Activated CD8-positive, alpha-beta T cell treated with anti-CD3 and anti-CD28 coated beads, Interleukin-2, amount 10 ng/mL, durations not matched to agents 7 days and 5 days (primary cell): ENCODE data around the gene DDX10. TPM values are rescaled to one million over a fixed set of nuclear protein-coding genes. Genes with fewer than 3 reads are reported as not detected.

Experiments used
- ATAC-seq: fragments of 150-1000 bp; cut with Tn5 transposase; one replicate; pipeline ENCODE4 v1.10.0; 2021; ENCODE audit warnings: moderate library complexity
- CTCF ChIA-PET: fragments of 350-600 bp; sonication (Branson Sonifier 250); formaldehyde crosslinking; loops from one replicate; lab custom pipeline; 2021; ENCODE audit warnings: antibody characterized with exemption; lab: Charles Lee
- POLR2A ChIA-PET: fragments of 350-600 bp; sonication (Branson Sonifier 250); formaldehyde crosslinking; loops from one replicate; lab custom pipeline; 2021; ENCODE audit warnings: antibody characterized with exemption; lab: Charles Lee
- DNase-seq: peaks from one replicate; pipeline ENCODE4 v3.0.0-alpha.2; 2020
- H3K27ac Mint-ChIP-seq: one replicate; pipeline ENCODE4 v1.8.0; 2021; ENCODE audit warnings: mild to moderate bottlenecking, mixed read lengths
- H3K27me3 Mint-ChIP-seq: one replicate; pipeline ENCODE4 v1.8.0; 2021; ENCODE audit warnings: low read depth, mixed read lengths
- H3K36me3 Mint-ChIP-seq: one replicate; pipeline ENCODE4 v1.8.0; 2021; ENCODE audit warnings: low read depth, mixed read lengths
- H3K4me1 Mint-ChIP-seq: one replicate; pipeline ENCODE4 v1.8.0; 2021; ENCODE audit warnings: low read depth, mixed read lengths
- H3K4me3 Mint-ChIP-seq: one replicate; pipeline ENCODE4 v1.8.0; 2021; ENCODE audit warnings: mild to moderate bottlenecking, mixed read lengths
- H3K9me3 Mint-ChIP-seq: one replicate; pipeline ENCODE4 v1.8.0; 2022; ENCODE audit warnings: mixed read lengths; ENCODE audit not compliant: insufficient read depth
- total RNA-seq, 2 experiments: library from RNA; stranded (reverse); gene quantifications; one replicate each; pipeline ENCODE4 v1.2.3, GENCODE V29; 2021

The DDX10 gene
- total RNA-seq, 2 experiments from 2014 or later, result 26.3 to 31.6 TPM

DNA sequence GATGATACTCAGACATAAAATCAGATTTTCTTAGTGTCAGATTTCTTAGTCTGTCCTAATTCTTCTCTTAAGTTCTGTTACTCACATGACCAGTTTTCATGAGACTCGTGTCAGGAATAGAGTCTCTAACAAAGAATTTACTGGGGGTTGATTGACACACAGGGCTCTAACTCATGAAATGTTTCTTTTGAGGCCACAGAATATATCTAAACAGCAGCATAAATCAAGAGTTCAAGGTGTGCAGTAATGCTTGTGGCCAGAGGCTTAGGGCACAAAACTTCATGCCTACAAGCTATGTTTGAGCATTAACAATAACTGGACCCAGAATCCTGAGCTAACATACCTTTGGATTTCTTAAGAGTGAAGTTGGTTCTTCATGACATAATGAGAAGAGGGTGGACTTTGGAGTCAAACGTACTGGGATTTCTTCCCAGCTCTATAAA is 237.2 kb downstream of the DDX10 start:
- ChIA-PET CTCF (interaction anchor here (1.3 kb wide), 1 partner anchor 25 kb away, joined by 3 read pairs; no protein-coding TSS in a partner anchor), POLR2A (no interaction called here)
- DNase-seq, result no peak
- H3K36me3 Mint-ChIP-seq, result peaks cover 19% of the 10 kb centered on the region
- no peak overlapping the region for H3K4me3 Mint-ChIP-seq
- H3K27ac Mint-ChIP-seq, result no peak overlapping the region
- H3K27me3 Mint-ChIP-seq, result no peaks in the 10 kb centered on the region
- peaks cover 12% of the 10 kb centered on the region for H3K9me3 Mint-ChIP-seq
- H3K4me1 Mint-ChIP-seq, result no peaks in the 10 kb centered on the region
- no peak for ATAC-seq

- DNase-seq (no peak), ATAC-seq (no peak)
- Mint-ChIP-seq H3K9me3 (no peaks in the 10 kb centered on the region), H3K4me1 (no peaks in the 10 kb centered on the region), H3K27me3 (no peaks in the 10 kb centered on the region), H3K36me3 (peaks cover 4% of the 10 kb centered on the region), H3K4me3 (no peak overlapping the region), H3K27ac (no peak overlapping the region)
- ChIA-PET CTCF (no interaction called here), POLR2A (no interaction called here)
Observed at GRCh38 chr11:108904480-108904879, 239.6 kb downstream of the DDX10 start.

DNA sequence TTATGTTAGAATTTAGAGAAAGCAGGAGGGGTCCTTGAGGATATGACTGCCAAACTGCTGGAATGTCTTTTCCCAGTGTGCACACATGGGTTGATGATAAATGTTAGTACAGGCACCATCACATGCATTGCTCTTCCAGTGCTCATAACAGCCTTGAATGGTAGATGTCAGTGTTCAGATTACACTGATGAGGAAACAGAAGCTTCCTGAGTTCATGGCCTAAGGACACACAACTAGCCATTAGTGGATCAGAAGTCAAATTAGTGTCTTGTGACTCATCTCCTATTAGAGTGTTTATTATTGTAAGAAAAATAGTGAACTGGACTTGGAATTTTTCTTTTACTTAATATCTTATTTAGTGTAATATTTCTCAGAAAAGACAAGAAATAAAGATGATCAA is 241.5 kb downstream of the DDX10 start:
- Mint-ChIP-seq H3K4me1 (no peaks in the 10 kb centered on the region), H3K27ac (no peak overlapping the region)
- POLR2A ChIA-PET, result no interaction called here

DNA sequence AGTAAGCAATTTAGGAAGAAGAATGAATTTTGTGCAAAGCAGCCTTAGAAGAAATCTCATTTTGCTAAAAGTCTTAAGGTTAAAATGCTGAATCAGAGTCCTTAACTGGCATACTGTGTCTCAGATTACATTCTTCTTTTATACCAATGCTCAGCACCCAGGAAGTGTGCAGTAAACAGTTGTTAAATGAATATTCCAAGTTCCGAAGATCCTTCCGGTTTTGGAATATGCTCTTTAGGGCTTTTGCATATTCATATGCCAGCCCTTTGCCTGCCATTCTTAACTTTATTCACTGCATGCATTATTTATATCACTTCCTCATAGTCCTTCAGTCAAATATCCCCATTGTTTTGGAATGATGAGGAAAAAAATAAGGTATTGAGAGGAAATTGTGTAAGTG is 242.0 kb downstream of the DDX10 start:
- Mint-ChIP-seq H3K27me3 (no peaks in the 10 kb centered on the region), H3K9me3 (no peaks in the 10 kb centered on the region), H3K27ac (no peak overlapping the region), H3K4me1 (no peaks in the 10 kb centered on the region), H3K4me3 (no peak overlapping the region), H3K36me3 (peaks cover 4% of the 10 kb centered on the region)
- no peak for DNase-seq
- ChIA-PET POLR2A (no interaction called here), CTCF (no interaction called here)
- no peak for ATAC-seq

More for the DNA sequence above, 241.5 kb downstream of the DDX10 start:
- DNase-seq (no peak), ATAC-seq (no peak)
- H3K4me3 Mint-ChIP-seq, result no peak overlapping the region
- H3K27me3 Mint-ChIP-seq, result no peaks in the 10 kb centered on the region
- CTCF ChIA-PET, result no interaction called here
- H3K9me3 Mint-ChIP-seq, result no peaks in the 10 kb centered on the region
- H3K36me3 Mint-ChIP-seq, result peaks cover 4% of the 10 kb centered on the region

GRCh38 chr11:108909041-108909440 is 244.2 kb downstream of the DDX10 start:
- ChIA-PET POLR2A (no interaction called here), CTCF (no interaction called here)
- DNase-seq, result no peak
- Mint-ChIP-seq H3K36me3 (peaks cover 4% of the 10 kb centered on the region), H3K4me1 (no peaks in the 10 kb centered on the region), H3K9me3 (no peaks in the 10 kb centered on the region), H3K27me3 (no peaks in the 10 kb centered on the region), H3K27ac (no peak overlapping the region), H3K4me3 (no peak overlapping the region)
- no peak for ATAC-seq

- H3K27ac Mint-ChIP-seq, result no peak overlapping the region
- H3K4me3 Mint-ChIP-seq, result no peak overlapping the region
- DNase-seq (no peak), ATAC-seq (no peak)
- ChIA-PET CTCF (no interaction called here), POLR2A (no interaction called here)
- H3K36me3 Mint-ChIP-seq, result peaks cover 4% of the 10 kb centered on the region
- no peaks in the 10 kb centered on the region for H3K9me3 Mint-ChIP-seq
- H3K4me1 Mint-ChIP-seq, result no peaks in the 10 kb centered on the region
- no peaks in the 10 kb centered on the region for H3K27me3 Mint-ChIP-seq
Observed at GRCh38 chr11:108909921-108910320, 245.1 kb downstream of the DDX10 start.

GRCh38 chr11:108912581-108912980 is 247.7 kb downstream of the DDX10 start:
- Mint-ChIP-seq H3K27ac (no peak overlapping the region), H3K4me1 (no peaks in the 10 kb centered on the region)
- ATAC-seq, result no peak

GRCh38 chr11:108913204-108913603 is 248.3 kb downstream of the DDX10 start:
- Mint-ChIP-seq H3K27ac (no peak overlapping the region), H3K4me1 (no peaks in the 10 kb centered on the region), H3K36me3 (peaks cover 6% of the 10 kb centered on the region), H3K27me3 (no peaks in the 10 kb centered on the region), H3K9me3 (no peaks in the 10 kb centered on the region), H3K4me3 (no peak overlapping the region)
- DNase-seq (no peak), ATAC-seq (no peak)
- ChIA-PET CTCF (no interaction called here), POLR2A (no interaction called here)

More at GRCh38 chr11:108912581-108912980, 247.7 kb downstream of the DDX10 start:
- no peaks in the 10 kb centered on the region for H3K9me3 Mint-ChIP-seq
- ChIA-PET CTCF (no interaction called here), POLR2A (no interaction called here)
- no peak for DNase-seq
- H3K27me3 Mint-ChIP-seq, result no peaks in the 10 kb centered on the region
- peaks cover 2% of the 10 kb centered on the region for H3K36me3 Mint-ChIP-seq
- no peak overlapping the region for H3K4me3 Mint-ChIP-seq

DNA sequence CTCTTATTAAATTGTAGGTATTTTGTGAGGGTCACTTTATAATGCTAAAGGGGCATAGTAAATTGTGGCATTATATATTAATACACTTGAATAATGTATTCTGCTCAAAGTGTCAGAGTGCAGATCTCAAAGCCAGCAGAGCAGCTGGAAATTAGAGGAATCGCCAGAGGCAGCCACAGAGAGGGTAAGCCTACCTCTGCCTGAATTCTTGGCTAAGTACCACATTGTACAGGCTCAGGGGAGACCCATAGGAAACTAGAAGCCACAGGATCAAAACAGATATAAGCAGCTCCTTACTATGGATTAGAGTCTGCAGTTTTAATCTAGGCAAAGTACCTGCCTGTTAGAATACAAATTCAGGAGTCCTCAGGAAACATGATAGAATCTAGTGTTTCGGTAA is 249.3 kb downstream of the DDX10 start:
- ChIA-PET POLR2A (no interaction called here), CTCF (no interaction called here)
- H3K9me3 Mint-ChIP-seq, result no peaks in the 10 kb centered on the region
- DNase-seq (no peak), ATAC-seq (no peak)
- H3K4me3 Mint-ChIP-seq, result no peak overlapping the region
- no peaks in the 10 kb centered on the region for H3K27me3 Mint-ChIP-seq
- H3K36me3 Mint-ChIP-seq, result peaks cover 8% of the 10 kb centered on the region
- no peak overlapping the region for H3K27ac Mint-ChIP-seq
- H3K4me1 Mint-ChIP-seq, result no peaks in the 10 kb centered on the region

GRCh38 chr11:108914981-108915380 is 250.1 kb downstream of the DDX10 start:
- CTCF ChIA-PET, result interaction anchor here (1.2 kb wide), 1 partner anchor 12 kb away, joined by 3 read pairs; no protein-coding TSS in a partner anchor
- Mint-ChIP-seq H3K27ac (no peak overlapping the region), H3K27me3 (no peaks in the 10 kb centered on the region), H3K4me3 (no peak overlapping the region), H3K4me1 (no peaks in the 10 kb centered on the region), H3K9me3 (no peaks in the 10 kb centered on the region), H3K36me3 (peaks cover 8% of the 10 kb centered on the region)
- DNase-seq, result no peak
- POLR2A ChIA-PET, result no interaction called here
- no peak for ATAC-seq

GRCh38 chr11:108915666-108916065 is 250.8 kb downstream of the DDX10 start:
- POLR2A ChIA-PET, result no interaction called here
- DNase-seq (no peak), ATAC-seq (no peak)
- Mint-ChIP-seq H3K27ac (no peak overlapping the region), H3K27me3 (no peaks in the 10 kb centered on the region), H3K4me1 (no peaks in the 10 kb centered on the region), H3K9me3 (no peaks in the 10 kb centered on the region), H3K4me3 (no peak overlapping the region), H3K36me3 (peaks cover 10% of the 10 kb centered on the region)
- CTCF ChIA-PET, result interaction anchor here (1.1 to 1.2 kb wide), 2 partner anchors 11 to 1353 kb away, joined by 3 read pairs; no protein-coding TSS in a partner anchor

DNA sequence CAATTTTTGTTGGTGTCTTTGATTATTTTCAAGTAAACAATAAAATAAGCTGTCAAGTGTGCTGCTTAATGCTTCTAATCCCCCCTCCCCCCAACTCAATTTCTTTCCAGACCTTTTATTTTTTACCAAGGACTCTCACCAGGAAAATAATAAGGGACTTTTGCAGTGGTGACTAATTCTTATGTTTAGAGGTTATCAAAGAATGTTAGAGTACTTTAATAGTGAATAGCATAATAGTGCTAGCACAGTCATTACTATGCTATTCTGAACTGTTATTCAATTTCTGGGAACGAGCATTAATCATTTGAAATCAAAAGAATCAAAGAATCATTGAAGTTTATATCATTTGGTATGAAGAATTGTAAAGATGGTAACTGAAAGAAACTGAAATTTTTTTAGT is 251.4 kb downstream of the DDX10 start:
- Mint-ChIP-seq H3K27ac (no peak overlapping the region), H3K27me3 (no peaks in the 10 kb centered on the region), H3K4me1 (no peaks in the 10 kb centered on the region), H3K4me3 (no peak overlapping the region), H3K9me3 (no peaks in the 10 kb centered on the region), H3K36me3 (peaks cover 11% of the 10 kb centered on the region)
- POLR2A ChIA-PET, result no interaction called here
- DNase-seq (no peak), ATAC-seq (no peak)
- CTCF ChIA-PET, result interaction anchor here (1.1 to 1.2 kb wide), 2 partner anchors 10 to 1353 kb away, joined by 3 read pairs; no protein-coding TSS in a partner anchor

- no peaks in the 10 kb centered on the region for H3K4me1 Mint-ChIP-seq
- H3K36me3 Mint-ChIP-seq, result peaks cover 11% of the 10 kb centered on the region
- no peaks in the 10 kb centered on the region for H3K27me3 Mint-ChIP-seq
- H3K27ac Mint-ChIP-seq, result no peak overlapping the region
- POLR2A ChIA-PET, result no interaction called here
- CTCF ChIA-PET, result no interaction called here
- no peak overlapping the region for H3K4me3 Mint-ChIP-seq
- ATAC-seq, result no peak
- no peak for DNase-seq
- H3K9me3 Mint-ChIP-seq, result no peaks in the 10 kb centered on the region
Observed at GRCh38 chr11:108916935-108917334, 252.1 kb downstream of the DDX10 start.
